Keratinocyte (primary cell): ENCODE measurements around the gene FRS3. TPM values are rescaled to one million over a fixed set of nuclear protein-coding genes. Genes with fewer than 3 reads are reported as not detected.

Source experiments
- DNase-seq: peaks from one replicate; pipeline ENCODE4 v3.0.0-alpha.2; 2011; ENCODE audit warnings: low read depth, missing footprints, low spot score
- FAIRE-seq: peaks from 2 replicates; lab custom pipeline; 2011; peaks lifted over from hg19 to GRCh38; lab: Jason Lieb, UNC
- H2AFZ ChIP-seq: 2 replicates; pipeline ENCODE4 v1.6.0; 2012; ENCODE audit warnings: low read length, control low read depth, inconsistent platforms; ENCODE audit not compliant: control insufficient read depth
- H3K27ac ChIP-seq: 2 replicates; pipeline ENCODE4 v1.5.1; 2011; ENCODE audit warnings: low read length; ENCODE audit not compliant: control insufficient read depth, insufficient read depth
- H3K27me3 ChIP-seq: 3 replicates; pipeline ENCODE4 v1.6.0; 2011; ENCODE audit warnings: low read length; ENCODE audit not compliant: control insufficient read depth, insufficient read depth; ENCODE audit errors: extremely low read depth
- H3K36me3 ChIP-seq, 2 experiments: 2 replicates in 1 of 2; 3 replicates in 1 of 2; pipeline ENCODE4 v1.5.1; 2011; ENCODE audit warnings: low read length in 2 of 2, mild to moderate bottlenecking in 1 of 2; ENCODE audit not compliant: control insufficient read depth in 2 of 2, insufficient read depth in 2 of 2; ENCODE audit errors: extremely low read depth in 1 of 2
- H3K4me1 ChIP-seq: 3 replicates; pipeline ENCODE4 v1.5.1; 2011; ENCODE audit warnings: low read length; ENCODE audit not compliant: control insufficient read depth, insufficient read depth; ENCODE audit errors: extremely low read depth
- H3K4me2 ChIP-seq: 3 replicates; pipeline ENCODE4 v1.6.0; 2011; ENCODE audit warnings: low read depth, low read length; ENCODE audit not compliant: control insufficient read depth, insufficient read depth; ENCODE audit errors: extremely low read depth
- H3K4me3 ChIP-seq, 3 experiments: fragments of 200-600 bp in 1 of 3; sonication (generic) in 1 of 3; 2 replicates in 2 of 3; 3 replicates in 1 of 3; pipeline ENCODE4 v1.5.1; 2011 to 2016; ENCODE audit warnings: low read length in 3 of 3, mild to moderate bottlenecking in 3 of 3, control low read depth in 2 of 3, inconsistent platforms in 1 of 3, low read depth in 1 of 3, mixed read lengths in 1 of 3, mixed run types in 1 of 3, moderate library complexity in 1 of 3; ENCODE audit not compliant: control insufficient read depth in 2 of 3, insufficient read depth in 2 of 3; ENCODE audit errors: extremely low read depth in 1 of 3
- H3K79me2 ChIP-seq: 2 replicates; pipeline ENCODE4 v1.6.0; 2012; ENCODE audit warnings: low read length; ENCODE audit not compliant: control insufficient read depth, insufficient read depth
- H3K9ac ChIP-seq: 3 replicates; pipeline ENCODE4 v1.6.0; 2011; ENCODE audit warnings: low read length; ENCODE audit not compliant: control insufficient read depth, insufficient read depth; ENCODE audit errors: extremely low read depth
- H3K9me1 ChIP-seq: 3 replicates; pipeline ENCODE4 v1.6.0; 2011; ENCODE audit warnings: low read length; ENCODE audit not compliant: control insufficient read depth, insufficient read depth; ENCODE audit errors: extremely low read depth
- H3K9me3 ChIP-seq: 2 replicates; pipeline ENCODE4 v1.5.1; 2012; ENCODE audit warnings: low read depth, low read length; ENCODE audit not compliant: control insufficient read depth
- H4K20me1 ChIP-seq: 3 replicates; pipeline ENCODE4 v1.6.0; 2011; ENCODE audit warnings: low read length; ENCODE audit not compliant: control insufficient read depth, insufficient read depth; ENCODE audit errors: extremely low read depth
- CTCF ChIP-seq, 3 experiments: IDR thresholded peaks in 1 of 3; conservative IDR thresholded peaks in 1 of 3; optimal IDR thresholded peaks in 1 of 3; 2 replicates in 2 of 3; 3 replicates in 1 of 3; pipeline versions ENCODE3 to v1.5.1; 2011; ENCODE audit warnings: low read length in 3 of 3, mild to moderate bottlenecking in 3 of 3, moderate library complexity in 2 of 3, control low read depth in 1 of 3, inconsistent platforms in 1 of 3; ENCODE audit not compliant: insufficient read depth in 2 of 3; ENCODE audit errors: extremely low read depth in 1 of 3
- EZH2 ChIP-seq: IDR thresholded peaks from one replicate; pipeline ENCODE4 v1.6.1; 2012; ENCODE audit warnings: inconsistent platforms, mild to moderate bottlenecking, low read length, moderate library complexity
- dilution Hi-C: fragments of 300-500 bp; cut with MboI; formaldehyde crosslinking; loops from one replicate; pipeline ENCODE4 v1.7.0; 2020; ENCODE audit warnings: low sequenced_read_pairs; ENCODE audit not compliant: extremely low pct_ligation_motif_present
- polyA minus RNA-seq, 3 experiments: library from RNA; depleted of rRNA, polyadenylated mRNA; stranded (reverse); fragments of >200 nt; gene quantifications; 1 replicate in 1 of 3; 2 replicates in 1 of 3; 3 replicates in 1 of 3; pipeline ENCODE4 v1.2.3, GENCODE V29; 2011
- polyA plus RNA-seq, 5 experiments: library from polyadenylated mRNA; depleted of rRNA in 3 of 5; stranded (reverse) in 3 of 5; stranded (forward) in 1 of 5; unstranded in 1 of 5; fragments of >200 nt; gene quantifications; 1 replicate in 1 of 5; 2 replicates in 3 of 5; 3 replicates in 1 of 5; pipeline versions ENCODE4 v1.2.1 to v1.2.3, GENCODE V29; 2011 to 2012; ENCODE audit warnings: missing spikeins in 2 of 5, low read depth in 1 of 5, low replicate concordance in 1 of 5

Gene FRS3
- polyA plus RNA-seq (2.0 to 2.5 TPM (median 2.0 TPM) in 3 replicates), polyA minus RNA-seq (2.3 to 2.9 TPM (median 2.7 TPM) in 3 replicates)
- polyA plus RNA-seq (2011; ENCODE audit: low read depth) = not detected
- 1.0 and 1.8 TPM in 2 replicates for polyA plus RNA-seq (2011; cell fraction: cytosol; rRNA removed)
- 3.5 and 5.4 TPM in 2 replicates for polyA plus RNA-seq (2011; cell fraction: nucleus; rRNA removed)
- polyA plus RNA-seq (2012; ENCODE audit: low replicate concordance) = 0.73 and 1.6 TPM in 2 replicates
- 0.96 TPM for polyA minus RNA-seq (2011; cell fraction: cytosol; rRNA and poly(A)+ RNA removed)
- 0.54 and 0.95 TPM in 2 replicates for polyA minus RNA-seq (2011; cell fraction: nucleus; rRNA and poly(A)+ RNA removed)

- no peaks in the 10 kb centered on the region for H3K27me3 ChIP-seq
- TF ChIP-seq EZH2 (no peak), CTCF (optimal IDR thresholded peaks at IDR 0.05 in 1 of 3, IDR thresholded peaks at IDR 0.05 in 1 of 3, conservative IDR thresholded peaks at IDR 0.05 in 1 of 3; ENCODE audit: extremely low read depth in 1 of 3, insufficient read depth in 2 of 3, low read length in 3 of 3) (peak in 2 of 3 experiments; percentile 65 to 96)
- H3K9ac ChIP-seq = peak within 1 kb of the TSS; percentile 66
- H3K4me2 ChIP-seq = peak within 1 kb of the TSS; percentile 90
- FAIRE-seq = no peak
- no peaks in the 10 kb centered on the region for H4K20me1 ChIP-seq
- no peaks in the 10 kb centered on the region for H3K79me2 ChIP-seq
- no peak for DNase-seq
- peaks cover 5 to 11% of the 10 kb centered on the region in 2 experiments for H3K36me3 ChIP-seq
- dilution Hi-C loops = no loop called here
- peak within 1 kb of the TSS; percentile 56 to 79 (median 71) for H3K4me3 ChIP-seq
- H3K4me1 ChIP-seq = peaks cover 23% of the 10 kb centered on the region
- no peaks in the 10 kb centered on the region for H3K9me1 ChIP-seq
- H2AFZ ChIP-seq = peak within 1 kb of the TSS; percentile 61
- H3K27ac ChIP-seq = no peak within 1 kb of the TSS
- H3K9me3 ChIP-seq = no peaks in the 10 kb centered on the region
Observed at GRCh38 chr6:41779788-41780550, at the start of gene FRS3. FRS3 (minus strand) TSS chr6:41779900; CDS start chr6:41776987, 2,913 bp downstream.

GRCh38 chr6:41826343-41827022 lies 46.8 kb upstream of the FRS3 start:
- DNase-seq (no peak), FAIRE-seq (no peak)
- H3K9me3 ChIP-seq = no peaks in the 10 kb centered on the region
- H3K4me3 ChIP-seq = no peak overlapping the region
- no peak overlapping the region for H2AFZ ChIP-seq
- H3K27ac ChIP-seq = no peak overlapping the region
- H3K4me1 ChIP-seq = no peaks in the 10 kb centered on the region
- dilution Hi-C loops = no loop called here
- no peaks in the 10 kb centered on the region for H3K79me2 ChIP-seq
- H3K9me1 ChIP-seq = no peaks in the 10 kb centered on the region
- no peaks in the 10 kb centered on the region for H4K20me1 ChIP-seq
- TF ChIP-seq CTCF (optimal IDR thresholded peaks at IDR 0.05 in 1 of 3, IDR thresholded peaks at IDR 0.05 in 1 of 3, conservative IDR thresholded peaks at IDR 0.05 in 1 of 3; ENCODE audit: extremely low read depth in 1 of 3, insufficient read depth in 2 of 3, low read length in 3 of 3) (no peak), EZH2 (no peak)
- H3K9ac ChIP-seq = no peak overlapping the region
- H3K27me3 ChIP-seq = no peaks in the 10 kb centered on the region
- H3K36me3 ChIP-seq = no peaks in the 10 kb centered on the region
- no peak overlapping the region for H3K4me2 ChIP-seq
